Right lung (tissue), 5 donors: ENCODE results near the gene TUFM. TPM values are rescaled to one million over a fixed set of nuclear protein-coding genes. Genes with fewer than 3 reads are reported as not detected.
"Not testable (repeated sequence)": the region's sequence is repeated elsewhere in the genome, so short reads cannot be mapped to it uniquely, and the experiment has no call there.

ENCODE experiments used
- DNase-seq, 2 donors: peaks; one replicate each; pipeline ENCODE4 v3.0.0-alpha.2; 2013
- polyA plus RNA-seq, 5 donors: library from polyadenylated mRNA; unstranded; fragments of 120-200 nt; gene quantifications; one replicate each; pipeline versions ENCODE4 v1.2.1 to v1.2.3, GENCODE V29; 2013; ENCODE audit warnings: inconsistent platforms in 1 of 5, low replicate concordance in 1 of 5; ENCODE audit not compliant: insufficient read length in 5 of 5, insufficient read depth in 1 of 5

The TUFM gene
- polyA plus RNA-seq, 5 donors = 123 to 192 (median 151) TPM

GRCh38 chr16:28876973-28877654, 31.0 kb upstream of the TUFM start:
- no peak for DNase-seq

GRCh38 chr16:28876019-28876659, 30.0 kb upstream of the TUFM start:
- no peak for DNase-seq

GRCh38 chr16:28875134-28876018, 29.2 kb upstream of the TUFM start:
- DNase-seq = no peak

GRCh38 chr16:28874406-28874805, 28.3 kb upstream of the TUFM start:
- no peak for DNase-seq

GRCh38 chr16:28873543-28874201, 27.5 kb upstream of the TUFM start:
- no peak for DNase-seq

- no peak for DNase-seq
Observed at GRCh38 chr16:28872952-28873351, 26.8 kb upstream of the TUFM start.

GRCh38 chr16:28869201-28869600, 23.1 kb upstream of the TUFM start:
- no peak for DNase-seq

- not testable (repeated sequence) for DNase-seq
Observed at GRCh38 chr16:28867646-28868045, 21.5 kb upstream of the TUFM start.

- DNase-seq = no peak
Observed at GRCh38 chr16:28867241-28867640, 21.1 kb upstream of the TUFM start.

- DNase-seq = no peak
Observed at GRCh38 chr16:28866454-28866804, 20.3 kb upstream of the TUFM start.

GRCh38 chr16:28865722-28866453, 19.7 kb upstream of the TUFM start:
- DNase-seq = no peak

GRCh38 chr16:28865001-28865688, 19.0 kb upstream of the TUFM start:
- no peak for DNase-seq

- no peak for DNase-seq
Observed at GRCh38 chr16:28863929-28864793, 18.0 kb upstream of the TUFM start.

GRCh38 chr16:28859326-28859725, 13.2 kb upstream of the TUFM start:
- DNase-seq = no peak

- DNase-seq = no peak
Observed at GRCh38 chr16:28858421-28858820, 12.3 kb upstream of the TUFM start.

GRCh38 chr16:28846933-28847273, 755 bp upstream of the TUFM start:
- no peak for DNase-seq

- DNase-seq = no peak
Observed at GRCh38 chr16:28845761-28846079, 428 bp downstream of the TUFM start.

GRCh38 chr16:28845293-28845692, 855 bp downstream of the TUFM start:
- DNase-seq = no peak

- DNase-seq = no peak
Observed at GRCh38 chr16:28844226-28844885, 1.8 kb downstream of the TUFM start.

- DNase-seq = no peak
Observed at GRCh38 chr16:28843766-28844165, 2.4 kb downstream of the TUFM start.
